GM19193 (cell line): ENCODE results near the gene CCDC27.

ENCODE experiments used
- POLR2A ChIP-seq: IDR thresholded peaks from 4 replicates; pipeline ENCODE4 v1.6.1; 2011; ENCODE audit not compliant: insufficient read depth, insufficient read length; ENCODE audit errors: extremely low read depth

Gene CCDC27

DNA sequence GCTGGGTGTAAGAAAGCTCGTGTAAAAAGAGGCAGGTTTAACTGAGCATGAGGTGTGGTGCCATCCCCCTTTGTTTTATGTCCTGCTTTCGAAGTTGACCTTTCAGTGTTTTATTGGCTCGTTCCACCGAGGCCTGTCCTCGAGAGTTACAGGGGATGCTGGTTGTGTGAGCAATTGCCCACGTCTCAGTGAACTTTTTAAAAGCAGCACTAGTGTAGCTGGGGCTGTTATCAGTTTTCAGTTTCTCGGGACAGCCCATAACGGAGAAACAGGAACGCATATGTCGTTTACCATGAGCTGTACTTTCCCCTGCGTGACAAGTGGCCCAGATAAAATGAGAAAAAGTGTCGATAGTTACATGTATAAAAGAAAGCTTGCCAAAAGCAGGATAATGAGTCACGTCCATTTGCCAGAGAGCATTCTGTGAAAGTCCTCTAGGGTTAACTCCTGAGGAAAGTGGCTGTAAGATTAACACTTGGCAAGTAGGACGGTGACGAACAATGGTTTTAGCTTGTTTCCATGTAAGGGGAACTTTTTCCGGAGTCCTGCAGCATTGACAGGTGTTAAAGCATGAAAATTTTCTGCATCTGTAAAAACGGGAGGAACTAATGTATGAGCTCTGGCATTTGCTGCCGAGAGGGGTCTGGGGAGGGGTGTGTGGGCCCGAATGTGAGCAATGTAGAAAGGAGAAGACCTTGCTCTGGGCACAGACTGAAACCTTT lies 51.8 kb downstream of the CCDC27 start:
- TF ChIP-seq POLR2A = no peak

DNA sequence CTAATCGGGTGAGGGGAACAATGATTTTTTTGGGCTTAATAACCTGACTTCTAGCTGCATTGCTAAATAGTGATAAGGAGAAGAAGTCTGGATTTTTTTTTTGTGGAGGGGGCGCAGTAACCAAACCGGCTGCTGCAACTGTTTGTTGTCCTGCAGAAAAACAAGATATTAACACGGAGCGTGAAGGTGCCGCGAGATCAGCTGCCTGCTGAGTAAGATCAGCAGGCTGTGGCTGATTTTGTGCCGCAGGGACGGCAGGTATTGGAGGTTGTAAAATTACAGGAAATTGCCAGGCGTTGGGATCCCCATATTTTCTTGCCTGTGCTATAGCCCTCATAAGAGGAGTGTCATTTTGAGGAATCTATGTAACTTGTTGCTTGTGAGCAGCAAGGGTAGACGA lies 52.8 kb downstream of the CCDC27 start:
- no peak for TF ChIP-seq POLR2A

DNA sequence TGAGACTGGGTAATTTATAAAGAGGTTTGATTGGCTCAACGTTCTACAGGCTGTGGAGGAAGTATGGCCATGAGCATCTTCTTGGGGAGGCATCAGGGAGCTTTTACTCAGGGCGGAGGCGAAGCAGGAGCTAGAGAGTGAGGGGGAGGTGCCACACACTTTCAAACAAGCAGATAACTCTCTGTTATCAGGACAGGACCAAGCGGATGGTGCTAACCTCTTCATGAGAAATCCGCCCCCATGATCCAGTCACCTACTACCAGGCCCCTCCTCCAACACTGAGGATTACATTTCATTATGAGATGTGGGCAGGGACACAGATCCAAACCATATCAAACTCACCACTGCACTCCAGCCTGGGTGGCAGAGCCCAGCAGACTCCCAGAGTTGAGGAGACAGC lies 55.5 kb downstream of the CCDC27 start:
- TF ChIP-seq POLR2A = no peak

DNA sequence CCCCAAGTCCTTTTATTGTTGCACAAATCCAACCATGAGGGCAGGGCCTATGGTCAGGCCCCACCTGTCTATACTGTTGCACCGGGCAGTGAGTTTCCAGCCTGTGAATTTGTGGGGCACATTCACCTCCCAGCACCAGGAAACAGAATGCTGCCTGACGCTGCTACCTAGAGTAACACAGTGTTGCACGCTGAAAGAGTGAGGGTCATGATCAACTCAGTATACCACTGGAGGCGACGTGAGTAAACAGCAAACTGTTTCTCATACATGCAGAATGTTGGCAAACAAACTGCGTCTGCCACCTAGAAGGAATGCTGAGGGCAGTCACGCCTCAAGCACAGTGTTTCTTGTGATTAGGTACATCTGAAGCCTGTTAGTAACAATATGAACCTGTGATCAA lies 57.4 kb downstream of the CCDC27 start:
- TF ChIP-seq POLR2A = no peak

GRCh38 chr1:3811595-3811911 lies 59.3 kb downstream of the CCDC27 start:
- TF ChIP-seq POLR2A = no peak

DNA sequence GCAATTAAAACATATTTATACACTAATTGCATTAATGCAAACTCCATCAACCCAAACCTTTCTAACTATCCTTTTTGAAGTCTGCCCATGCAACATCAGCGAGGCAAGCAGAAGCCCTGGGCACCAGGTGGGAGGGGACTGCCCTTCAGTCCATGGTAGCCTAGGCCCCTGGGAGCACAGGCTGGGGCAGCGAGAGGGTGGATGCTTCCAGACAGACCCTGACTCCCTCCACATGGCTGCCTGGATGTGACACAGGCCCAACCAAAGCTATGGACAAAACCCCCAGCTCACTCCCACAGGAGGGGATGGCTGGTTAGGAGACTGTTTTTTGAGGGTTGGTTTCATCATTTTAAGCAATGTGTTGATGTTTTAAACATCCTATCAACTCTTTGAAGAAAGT lies 61.8 kb downstream of the CCDC27 start:
- TF ChIP-seq POLR2A = no peak

GRCh38 chr1:3814771-3815561 lies 62.7 kb downstream of the CCDC27 start:
- TF ChIP-seq POLR2A = no peak

- TF ChIP-seq POLR2A = no peak
These were observed 64.3 kb downstream of the CCDC27 start for GRCh38 chr1:3816331-3817137.

- no peak for TF ChIP-seq POLR2A
These were observed 65.0 kb downstream of the CCDC27 start for GRCh38 chr1:3817138-3817740.

DNA sequence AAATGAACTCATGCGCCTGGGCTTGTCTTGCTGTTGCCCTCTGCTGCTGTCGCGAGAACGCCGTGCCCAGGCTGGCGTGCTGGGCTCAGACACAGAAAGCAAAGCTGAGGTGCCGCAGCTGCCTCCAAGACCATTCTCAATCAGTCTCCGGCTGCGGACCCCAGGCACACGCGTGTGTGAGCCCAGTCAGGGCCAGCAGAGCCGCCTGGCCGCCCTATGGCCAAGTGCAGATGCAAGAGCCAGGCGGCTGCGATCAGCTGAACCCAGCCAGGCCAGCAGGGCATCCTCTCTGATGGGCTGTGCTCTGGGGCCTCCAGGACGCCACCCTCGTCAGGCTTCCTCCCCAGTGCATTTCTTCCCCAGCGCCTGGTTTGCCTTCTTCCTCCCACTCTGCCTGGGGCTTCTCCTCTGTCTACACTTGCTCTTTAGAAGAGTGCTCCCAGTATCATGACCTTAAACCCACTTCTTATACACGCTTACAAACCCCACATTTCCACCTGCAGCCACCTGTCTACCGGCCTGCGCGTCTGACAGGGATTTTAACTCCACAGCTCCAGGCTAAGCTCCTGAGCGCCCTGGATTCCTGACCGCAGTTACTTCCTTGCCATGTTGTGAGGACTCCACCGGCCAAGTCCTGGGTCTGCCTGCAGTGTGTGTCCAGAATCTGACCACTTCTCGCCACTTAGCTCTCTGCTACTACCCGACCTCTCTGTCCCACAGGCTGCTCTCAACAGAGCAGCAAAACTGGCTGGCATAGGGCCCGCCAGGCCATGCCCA lies 65.8 kb downstream of the CCDC27 start:
- no peak for TF ChIP-seq POLR2A

DNA sequence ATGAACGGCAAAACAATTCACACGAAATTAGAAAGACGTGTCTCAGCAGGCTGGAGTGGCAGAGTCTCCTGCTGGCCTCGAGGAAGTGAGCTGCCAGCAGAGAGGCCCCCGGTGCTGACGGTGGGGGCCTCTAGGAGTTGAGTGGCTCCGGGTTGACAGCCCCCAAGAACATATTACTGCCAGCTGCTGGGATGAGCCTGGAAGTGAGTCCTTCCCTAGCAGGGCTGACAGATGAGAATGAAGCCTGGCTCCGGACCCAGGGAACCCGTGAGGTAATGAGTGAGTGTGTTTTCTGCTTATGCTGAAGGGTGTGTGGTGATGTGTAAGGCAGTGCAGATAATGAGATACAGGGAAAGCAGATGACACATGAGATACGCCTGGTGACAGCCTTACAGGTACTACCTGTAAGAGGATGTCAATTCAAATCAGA lies 67.5 kb downstream of the CCDC27 start:
- TF ChIP-seq POLR2A = no peak

DNA sequence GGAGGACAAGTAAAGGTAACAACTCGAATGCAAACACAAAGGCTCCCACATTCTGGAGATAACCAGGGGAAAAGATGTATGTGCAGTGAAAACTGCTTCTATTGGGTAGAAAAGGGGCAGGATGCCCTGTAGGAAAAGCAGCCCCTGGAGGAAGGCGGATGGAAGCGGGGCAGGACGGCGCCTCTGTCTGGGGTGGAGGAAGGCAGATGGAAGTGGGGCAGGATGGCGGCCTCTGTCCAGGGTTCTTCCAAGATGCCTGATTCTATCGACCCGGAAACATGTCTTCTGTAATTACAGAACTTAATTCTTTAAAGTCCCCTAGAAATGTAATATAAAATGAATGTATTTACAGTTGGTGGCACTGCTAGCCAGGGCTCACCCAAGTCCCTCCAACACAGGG lies 68.1 kb downstream of the CCDC27 start:
- no peak for TF ChIP-seq POLR2A

GRCh38 chr1:3821004-3821403 lies 68.8 kb downstream of the CCDC27 start:
- no peak for TF ChIP-seq POLR2A
